ENCODE measurements around the gene MIS18BP1.

Gene MIS18BP1

DNA sequence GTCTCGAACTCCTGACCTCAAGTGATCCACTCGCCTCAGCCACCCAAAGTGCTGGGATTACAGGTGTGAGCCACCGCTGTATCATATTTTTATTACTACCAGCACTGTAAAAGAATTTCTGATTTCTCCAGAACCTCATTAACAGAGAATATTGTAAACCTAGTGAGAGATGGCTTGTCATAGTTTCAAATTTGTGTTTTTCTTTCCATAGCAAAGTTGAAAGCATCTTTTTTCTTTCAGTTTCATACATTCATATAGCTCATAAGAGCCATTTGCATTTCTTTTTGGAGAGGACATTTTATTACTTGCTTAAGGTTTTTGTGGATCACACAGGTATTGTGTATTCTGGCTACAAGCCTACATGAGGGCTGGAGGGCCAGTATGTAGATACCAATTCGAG, 58.0 kb downstream of the MIS18BP1 start:
- H3K4me3 ChIP-seq (ENCODE audit: low read depth, low read length) = no peak overlapping the region
- no peak for DNase-seq (ENCODE audit: low read depth)
- TF ChIP-seq, protein P1, sequence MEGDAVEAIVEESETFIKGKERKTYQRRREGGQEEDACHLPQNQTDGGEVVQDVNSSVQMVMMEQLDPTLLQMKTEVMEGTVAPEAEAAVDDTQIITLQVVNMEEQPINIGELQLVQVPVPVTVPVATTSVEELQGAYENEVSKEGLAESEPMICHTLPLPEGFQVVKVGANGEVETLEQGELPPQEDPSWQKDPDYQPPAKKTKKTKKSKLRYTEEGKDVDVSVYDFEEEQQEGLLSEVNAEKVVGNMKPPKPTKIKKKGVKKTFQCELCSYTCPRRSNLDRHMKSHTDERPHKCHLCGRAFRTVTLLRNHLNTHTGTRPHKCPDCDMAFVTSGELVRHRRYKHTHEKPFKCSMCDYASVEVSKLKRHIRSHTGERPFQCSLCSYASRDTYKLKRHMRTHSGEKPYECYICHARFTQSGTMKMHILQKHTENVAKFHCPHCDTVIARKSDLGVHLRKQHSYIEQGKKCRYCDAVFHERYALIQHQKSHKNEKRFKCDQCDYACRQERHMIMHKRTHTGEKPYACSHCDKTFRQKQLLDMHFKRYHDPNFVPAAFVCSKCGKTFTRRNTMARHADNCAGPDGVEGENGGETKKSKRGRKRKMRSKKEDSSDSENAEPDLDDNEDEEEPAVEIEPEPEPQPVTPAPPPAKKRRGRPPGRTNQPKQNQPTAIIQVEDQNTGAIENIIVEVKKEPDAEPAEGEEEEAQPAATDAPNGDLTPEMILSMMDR (IDR thresholded peaks at IDR 0.05; ENCODE audit: insufficient read depth, low read depth, low read length, missing control alignments) = no peak

DNA sequence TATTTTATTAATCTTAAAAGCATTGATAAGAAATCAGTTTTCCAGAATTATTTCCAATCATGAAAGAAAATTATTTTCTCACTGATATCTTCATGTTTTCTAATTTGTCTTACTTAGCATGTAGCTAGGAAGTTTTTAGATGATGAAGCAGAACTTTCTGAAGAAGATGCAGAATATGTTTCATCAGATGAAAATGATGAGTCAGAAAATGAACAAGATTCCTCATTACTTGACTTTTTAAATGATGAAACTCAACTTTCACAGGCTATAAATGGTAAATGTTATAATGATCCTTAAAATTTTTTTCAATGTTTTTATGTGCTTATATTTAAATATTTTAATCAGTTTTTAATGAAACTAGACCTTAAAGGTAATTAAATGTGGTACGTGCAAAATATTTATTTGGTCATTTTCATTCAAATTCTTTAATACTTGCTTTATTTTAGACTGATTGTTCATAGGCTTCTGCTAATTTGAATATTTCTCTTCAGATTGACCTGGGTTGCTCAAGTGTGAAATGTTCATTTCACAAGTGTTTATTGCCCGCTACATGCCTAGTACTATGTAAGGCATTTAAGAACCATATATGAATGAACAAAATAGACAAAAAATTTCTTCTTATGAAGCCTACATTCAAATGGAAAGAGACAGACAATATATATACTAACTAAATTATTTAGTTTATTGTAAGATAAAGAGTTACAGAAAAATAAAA, 67.7 kb downstream of the MIS18BP1 start:
- H3K4me3 ChIP-seq (ENCODE audit: low read depth, low read length) = no peak overlapping the region
- no peak for DNase-seq (ENCODE audit: low read depth)
- TF ChIP-seq, protein P1 (IDR thresholded peaks at IDR 0.05; ENCODE audit: insufficient read depth, low read depth, low read length, missing control alignments) = no peak

DNA sequence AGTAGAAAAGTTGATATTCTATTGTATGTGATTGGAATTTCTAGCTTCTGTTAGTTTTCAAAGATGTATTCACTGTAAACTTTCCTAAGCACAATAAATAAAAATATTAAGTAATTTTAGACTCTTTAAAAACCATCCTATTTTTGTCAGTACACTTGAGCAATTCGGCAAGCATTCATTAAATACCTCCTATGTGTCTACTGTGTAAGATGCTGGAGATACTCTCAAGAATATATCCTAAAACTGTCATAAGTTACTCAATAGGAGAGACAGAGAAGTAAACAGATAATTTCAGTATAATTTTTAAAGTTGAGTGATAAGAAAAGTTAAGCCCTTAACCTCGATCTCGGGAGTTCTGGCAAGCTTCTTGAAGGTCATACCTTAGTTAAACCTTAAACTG, 71.2 kb downstream of the MIS18BP1 start:
- no peak overlapping the region for H3K4me3 ChIP-seq (ENCODE audit: low read depth, low read length)

DNA sequence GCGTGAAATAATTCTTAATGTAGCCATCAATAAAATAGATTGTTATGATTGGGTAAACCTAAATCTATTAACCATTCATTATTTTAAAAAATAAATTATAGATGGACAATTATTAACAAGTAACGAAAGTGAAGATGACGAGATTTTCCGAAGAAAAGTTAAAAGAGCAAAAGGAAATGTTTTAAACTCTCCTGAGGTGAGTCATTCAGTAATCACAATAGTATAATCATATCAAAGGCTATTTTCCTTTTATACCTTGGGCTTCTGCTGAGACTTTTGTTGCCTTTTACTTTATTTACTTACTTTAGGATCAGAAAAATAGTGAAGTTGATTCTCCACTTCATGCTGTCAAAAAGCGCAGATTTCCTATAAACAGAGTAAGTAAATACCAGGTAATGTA, 71.7 kb downstream of the MIS18BP1 start:
- TF ChIP-seq, protein P1 (IDR thresholded peaks at IDR 0.05; ENCODE audit: insufficient read depth, low read depth, low read length, missing control alignments) = no peak
- H3K4me3 ChIP-seq (ENCODE audit: low read depth, low read length) = no peak overlapping the region
- no peak for DNase-seq (ENCODE audit: low read depth)

More for the DNA sequence above, 71.2 kb downstream of the MIS18BP1 start:
- TF ChIP-seq, protein P1 (IDR thresholded peaks at IDR 0.05; ENCODE audit: insufficient read depth, low read depth, low read length, missing control alignments) = no peak
- no peak for DNase-seq (ENCODE audit: low read depth)

DNA sequence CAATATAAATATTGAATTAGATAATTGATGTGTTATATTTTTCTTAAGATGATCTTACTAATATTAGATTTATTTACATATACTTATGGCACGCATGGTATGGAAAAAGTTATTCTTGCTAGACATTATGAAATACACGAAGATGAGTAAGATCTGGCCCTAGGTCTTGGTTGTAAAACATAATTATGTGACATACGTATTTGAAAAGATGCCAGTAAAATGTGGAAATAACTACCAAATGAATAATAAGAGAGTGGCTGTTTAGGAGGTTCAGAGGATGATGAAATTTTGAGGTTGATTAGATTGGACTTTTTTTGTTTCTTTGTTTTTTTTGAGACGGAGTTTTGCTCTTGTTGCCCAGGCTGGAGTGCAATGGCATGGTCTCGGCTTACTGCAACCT, 75.9 kb downstream of the MIS18BP1 start:
- no peak overlapping the region for H3K4me3 ChIP-seq (ENCODE audit: low read depth, low read length)
- TF ChIP-seq, protein P1 (IDR thresholded peaks at IDR 0.05; ENCODE audit: insufficient read depth, low read depth, low read length, missing control alignments) = no peak
- no peak for DNase-seq (ENCODE audit: low read depth)

DNA sequence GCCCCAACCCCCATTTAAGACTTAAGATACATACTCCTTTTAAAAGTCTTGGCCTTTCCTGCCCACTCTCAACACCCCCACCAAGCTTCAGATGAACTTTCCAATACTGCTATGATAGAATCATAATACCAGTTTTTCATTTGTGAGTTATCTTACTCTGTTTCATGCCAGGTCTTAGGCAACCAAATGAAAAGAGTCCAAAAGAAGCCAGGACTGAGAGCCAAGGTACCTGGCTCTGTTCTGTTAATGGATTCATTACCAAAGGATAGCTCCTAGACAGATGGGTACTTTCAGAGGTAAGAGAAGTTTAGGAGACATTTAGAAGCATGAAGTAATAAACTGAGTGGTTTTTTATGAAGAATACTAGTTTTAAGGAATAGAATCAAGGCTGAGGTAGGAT, 83.1 kb downstream of the MIS18BP1 start:
- no peak overlapping the region for H3K4me3 ChIP-seq (ENCODE audit: low read depth, low read length)
- TF ChIP-seq, protein P1 (IDR thresholded peaks at IDR 0.05; ENCODE audit: insufficient read depth, low read depth, low read length, missing control alignments) = no peak
- no peak for DNase-seq (ENCODE audit: low read depth)

DNA sequence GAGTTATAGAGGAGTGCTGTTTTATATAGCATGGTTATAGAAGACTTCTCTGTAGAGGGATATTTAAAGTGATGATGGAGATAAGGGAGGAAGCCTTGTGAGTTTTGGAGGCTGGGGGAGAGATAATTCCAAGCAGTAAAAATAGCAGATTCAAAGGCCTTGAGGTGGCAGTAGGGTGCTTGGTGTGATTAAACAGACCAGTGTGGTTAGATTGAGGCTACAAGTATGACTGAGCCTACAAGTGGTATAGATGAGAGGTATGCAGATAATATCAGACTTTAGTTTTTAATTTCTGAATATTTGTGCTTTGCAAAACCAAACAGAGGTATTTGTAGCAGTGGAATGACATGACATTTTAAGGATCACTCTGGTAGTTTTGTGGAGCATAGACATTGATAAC, 96.9 kb downstream of the MIS18BP1 start:
- DNase-seq (ENCODE audit: low read depth) = peak; percentile 9
- TF ChIP-seq, protein P1 (IDR thresholded peaks at IDR 0.05; ENCODE audit: insufficient read depth, low read depth, low read length, missing control alignments) = no peak
- H3K4me3 ChIP-seq (ENCODE audit: low read depth, low read length) = no peak overlapping the region
